HepG2 (cell line): Measurements from ENCODE around the gene RASSF7. TPM values are rescaled to one million over a fixed set of nuclear protein-coding genes. Genes with fewer than 3 reads are reported as not detected.

Experiments
- ATAC-seq: fragments of 200-7000 bp; cut with Tn5 transposase; 3 replicates; pipeline ENCODE4 v1.9.1; 2020; ENCODE audit warnings: mild to moderate bottlenecking, moderate library complexity
- BruUV-seq: library from RNA; stranded (reverse); fragments of 400-500 nt; replicated peaks from 2 replicates; lab custom pipeline; 2021; lab: Mats Ljungman, UMichigan
- CTCF ChIA-PET: fragments of 300-600 bp; formaldehyde crosslinking; extraction: SDS; loops from one replicate; lab custom pipeline; 2021; ENCODE audit warnings: low total read pairs, inconsistent platforms, low intra/inter-chr PET ratio; lab: Yijun Ruan, JAX
- POLR2A ChIA-PET: fragments of 350-600 bp; sonication (Branson Sonifier 250); formaldehyde crosslinking; loops from one replicate; lab custom pipeline; 2020; ENCODE audit warnings: antibody characterized with exemption, inconsistent platforms; lab: Yijun Ruan, JAX
- DNase-seq: peaks from one replicate; pipeline ENCODE4 v3.0.0-alpha.2; 2015; ENCODE audit warnings: low spot score
- FAIRE-seq: peaks from 3 replicates; lab custom pipeline; 2011; peaks lifted over from hg19 to GRCh38; lab: Jason Lieb, UNC
- H2AFZ ChIP-seq: one replicate; pipeline ENCODE4 v1.6.1; 2011; ENCODE audit warnings: low read length, inconsistent platforms
- H3K27ac ChIP-seq: fragments of 300-600 bp; 3 replicates; pipeline ENCODE4 v1.8.0; 2011; ENCODE audit warnings: mixed run types, mild to moderate bottlenecking, mixed read lengths, low read length, inconsistent platforms; ENCODE audit not compliant: insufficient read depth; ENCODE audit errors: extremely low read length
- H3K27me3 ChIP-seq, 2 experiments: fragments of 200-600 bp in 1 of 2; 2 replicates in 1 of 2; 3 replicates in 1 of 2; pipeline versions ENCODE4 v1.6.0 to v1.8.0; 2011; ENCODE audit warnings: low read length in 2 of 2, mild to moderate bottlenecking in 2 of 2, moderate library complexity in 2 of 2, inconsistent platforms in 1 of 2; ENCODE audit not compliant: insufficient read depth in 2 of 2, control insufficient read depth in 1 of 2
- H3K36me3 ChIP-seq, 2 experiments: fragments of 200-600 bp in 1 of 2; replicated peaks in 1 of 2; 2 replicates in 1 of 2; 3 replicates in 1 of 2; pipeline versions ENCODE4 v1.5.1 to v1.8.0; 2011; ENCODE audit warnings: low read length in 2 of 2, inconsistent platforms in 1 of 2; ENCODE audit not compliant: insufficient read depth in 2 of 2, control insufficient read depth in 1 of 2
- H3K4me1 ChIP-seq: 2 replicates; pipeline ENCODE4 v1.5.1; 2012; ENCODE audit warnings: low read length, inconsistent platforms; ENCODE audit not compliant: insufficient read depth
- H3K4me2 ChIP-seq: 2 replicates; pipeline ENCODE4 v1.6.0; 2011; ENCODE audit warnings: low read depth, low read length, inconsistent platforms
- H3K4me3 ChIP-seq, 3 experiments: fragments of 200-600 bp in 1 of 3; sonication (generic), shearing (Covaris generic) in 1 of 3; replicated peaks in 1 of 3; 2 replicates each; pipeline ENCODE4 v1.5.1; 2011 to 2016; ENCODE audit warnings: low read length in 3 of 3, inconsistent platforms in 2 of 3, low read depth in 2 of 3, mild to moderate bottlenecking in 2 of 3, control low read depth in 1 of 3, mixed read lengths in 1 of 3; ENCODE audit not compliant: insufficient read depth in 1 of 3
- H3K79me2 ChIP-seq: one replicate; pipeline ENCODE4 v1.6.1; 2011; ENCODE audit warnings: low read length, inconsistent platforms; ENCODE audit not compliant: insufficient read depth
- H3K9ac ChIP-seq: 2 replicates; pipeline ENCODE4 v1.6.0; 2011; ENCODE audit warnings: mild to moderate bottlenecking, low read depth, low read length, inconsistent platforms; ENCODE audit not compliant: insufficient read depth
- H3K9me3 ChIP-seq: 2 replicates; pipeline ENCODE4 v1.5.1; 2012; ENCODE audit warnings: mild to moderate bottlenecking, low read length
- H4K20me1 ChIP-seq: 2 replicates; pipeline ENCODE4 v1.6.0; 2011; ENCODE audit warnings: inconsistent platforms, mild to moderate bottlenecking, low read length, moderate library complexity; ENCODE audit not compliant: insufficient read depth
- CREB1 ChIP-seq, 2 experiments: fragments of 450-650 bp in 1 of 2; IDR thresholded peaks; 2 replicates each; pipeline ENCODE4 v1.6.1; 2016 to 2017; ENCODE audit warnings: control low read depth in 1 of 2, mild to moderate bottlenecking in 1 of 2, missing compliant biosample characterization in 1 of 2, missing genetic modification characterization in 1 of 2
- ZNF333 ChIP-seq: sonication (generic); formaldehyde crosslinking; IDR thresholded peaks from 2 replicates; pipeline ENCODE4 v1.4.0; 2020; ENCODE audit warnings: mild to moderate bottlenecking, missing genetic modification reagents, borderline replicate concordance
- ZNF615 ChIP-seq: sonication (generic); formaldehyde crosslinking; IDR thresholded peaks from 2 replicates; pipeline ENCODE4 v1.5.0; 2020; ENCODE audit warnings: mild to moderate bottlenecking, missing genetic modification reagents, borderline replicate concordance
- WGBS: methylation state at CpG from one replicate; pipeline ENCODE4 v1.1.6; 2017; ENCODE audit warnings: low lambda C conversion rate; 5-methylcytosine and 5-hydroxymethylcytosine counted together
- in situ Hi-C: cut with HindIII; loops from 2 replicates; pipeline ENCODE4 v1.10.0; 2017; ENCODE audit warnings: low pct_unique_long_range_greater_than_20kb; ENCODE audit not compliant: extremely low pct_ligation_motif_present
- intact Hi-C: fragments of 100-400 bp; cut with micrococcal nuclease; formaldehyde crosslinking; loops from one replicate; pipeline ENCODE4 v1.10.0; 2022; ENCODE audit not compliant: unreplicated experiment
- polyA plus RNA-seq, 8 experiments: library from polyadenylated mRNA; depleted of rRNA in 3 of 8; stranded (reverse) in 7 of 8; unstranded in 1 of 8; fragments of >200 nt; fragmentation: Illumina TruSeq in 4 of 8; extraction: Trizol in 4 of 8; gene quantifications; 2 replicates each; pipeline versions ENCODE4 v1.2.1 to v1.2.3, GENCODE V29; 2011 to 2016; ENCODE audit warnings: low read depth in 4 of 8, missing spikeins in 1 of 8, mixed read lengths in 1 of 8; ENCODE audit not compliant: insufficient read depth in 1 of 8
- total RNA-seq, 5 experiments: library from RNA; depleted of rRNA; stranded (reverse); fragments of >200 nt; fragmentation: Illumina TruSeq; extraction: Trizol; gene quantifications; 2 replicates each; pipeline ENCODE4 v1.2.3, GENCODE V29; 2016; ENCODE audit warnings: low read depth in 1 of 5
- TF ChIP-seq, protein P1 (sequence below): sonication (generic); formaldehyde crosslinking; IDR thresholded peaks from 2 replicates; pipeline ENCODE4 v1.4.0; 2020; ENCODE audit warnings: missing genetic modification reagents, borderline replicate concordance
- TF ChIP-seq, protein P2 (sequence below): sonication (generic); formaldehyde crosslinking; IDR thresholded peaks from 2 replicates; pipeline ENCODE4 v1.9.0; 2022; ENCODE audit warnings: low read depth, missing genetic modification reagents
- TF ChIP-seq, protein P3 (sequence below): sonication (generic); formaldehyde crosslinking; IDR thresholded peaks from 2 replicates; pipeline ENCODE4 v1.4.0; 2020; ENCODE audit warnings: missing genetic modification reagents, mild to moderate bottlenecking, borderline replicate concordance

The RASSF7 gene
- total and polyA plus RNA-seq, 2 of the 13 experiments (the other 11 are each of a cell fraction or from before 2014, with no cell fraction given), result 20.2 to 28.6 TPM

DNA sequence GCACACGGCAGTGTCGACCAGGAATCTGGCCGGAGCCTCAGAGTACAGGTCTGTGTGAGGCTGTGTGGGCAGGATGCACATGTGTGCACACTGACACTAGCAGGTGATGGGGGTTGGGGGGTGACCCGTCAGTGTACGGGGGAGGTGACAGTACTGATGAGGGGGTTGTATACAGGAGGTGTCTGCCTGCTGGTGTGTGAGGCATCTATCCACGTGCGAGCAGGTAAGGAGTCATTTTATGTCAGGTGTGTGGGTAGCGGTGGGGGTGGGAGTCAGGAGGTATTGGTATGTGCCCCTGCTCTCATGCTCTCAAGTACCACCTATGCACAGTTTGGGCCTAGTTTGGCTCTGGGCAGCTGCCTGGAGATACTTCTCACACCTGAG, 11.0 kb downstream of the RASSF7 start:
- intact Hi-C loops, result no loop called here
- ATAC-seq (no peak), FAIRE-seq (no peak), DNase-seq (no peak)
- Histone ChIP-seq H3K4me2 (peak overlapping the region; percentile 18; the same call in 1 of the 2 replicates), H3K27ac (no peak overlapping the region), H3K9ac (no peak overlapping the region), H3K4me3 (no peak overlapping the region; a peak in 1 of 6 replicates), H3K79me2 (peaks cover 11% of the 10 kb centered on the region), H3K36me3 (no peaks in the 10 kb centered on the region), H3K27me3 (no peaks in the 10 kb centered on the region; a peak in 2 of 5 replicates), H4K20me1 (peaks cover 10% of the 10 kb centered on the region; the same call in 1 of the 2 replicates), H3K9me3 (no peaks in the 10 kb centered on the region), H2AFZ (no peak overlapping the region), H3K4me1 (peaks cover 54% of the 10 kb centered on the region)
- no TSS peak for BruUV-seq
- CTCF ChIA-PET, result no interaction called here
- WGBS, result 42% methylated on average over 5 of the region's 8 CpGs
- POLR2A ChIA-PET, result interaction anchor here (1.4 kb wide), 1 partner anchor 10 kb away, joined by 4 read pairs; no protein-coding TSS in a partner anchor
- TF ChIP-seq ZNF333 (CRISPR knock-in tag) (no peak), CREB1 (IDR thresholded peaks at IDR 0.05) (no peak), CREB1 (CRISPR knock-in tag; IDR thresholded peaks at IDR 0.05) (no peak), ZNF615 (CRISPR knock-in tag) (no peak)
- TF ChIP-seq, protein P1, sequence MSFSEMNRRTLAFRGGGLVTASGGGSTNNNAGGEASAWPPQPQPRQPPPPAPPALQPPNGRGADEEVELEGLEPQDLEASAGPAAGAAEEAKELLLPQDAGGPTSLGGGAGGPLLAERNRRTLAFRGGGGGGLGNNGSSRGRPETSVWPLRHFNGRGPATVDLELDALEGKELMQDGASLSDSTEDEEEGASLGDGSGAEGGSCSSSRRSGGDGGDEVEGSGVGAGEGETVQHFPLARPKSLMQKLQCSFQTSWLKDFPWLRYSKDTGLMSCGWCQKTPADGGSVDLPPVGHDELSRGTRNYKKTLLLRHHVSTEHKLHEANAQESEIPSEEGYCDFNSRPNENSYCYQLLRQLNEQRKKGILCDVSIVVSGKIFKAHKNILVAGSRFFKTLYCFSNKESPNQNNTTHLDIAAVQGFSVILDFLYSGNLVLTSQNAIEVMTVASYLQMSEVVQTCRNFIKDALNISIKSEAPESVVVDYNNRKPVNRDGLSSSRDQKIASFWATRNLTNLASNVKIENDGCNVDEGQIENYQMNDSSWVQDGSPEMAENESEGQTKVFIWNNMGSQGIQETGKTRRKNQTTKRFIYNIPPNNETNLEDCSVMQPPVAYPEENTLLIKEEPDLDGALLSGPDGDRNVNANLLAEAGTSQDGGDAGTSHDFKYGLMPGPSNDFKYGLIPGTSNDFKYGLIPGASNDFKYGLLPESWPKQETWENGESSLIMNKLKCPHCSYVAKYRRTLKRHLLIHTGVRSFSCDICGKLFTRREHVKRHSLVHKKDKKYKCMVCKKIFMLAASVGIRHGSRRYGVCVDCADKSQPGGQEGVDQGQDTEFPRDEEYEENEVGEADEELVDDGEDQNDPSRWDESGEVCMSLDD, result no peak
- TF ChIP-seq, protein P2, sequence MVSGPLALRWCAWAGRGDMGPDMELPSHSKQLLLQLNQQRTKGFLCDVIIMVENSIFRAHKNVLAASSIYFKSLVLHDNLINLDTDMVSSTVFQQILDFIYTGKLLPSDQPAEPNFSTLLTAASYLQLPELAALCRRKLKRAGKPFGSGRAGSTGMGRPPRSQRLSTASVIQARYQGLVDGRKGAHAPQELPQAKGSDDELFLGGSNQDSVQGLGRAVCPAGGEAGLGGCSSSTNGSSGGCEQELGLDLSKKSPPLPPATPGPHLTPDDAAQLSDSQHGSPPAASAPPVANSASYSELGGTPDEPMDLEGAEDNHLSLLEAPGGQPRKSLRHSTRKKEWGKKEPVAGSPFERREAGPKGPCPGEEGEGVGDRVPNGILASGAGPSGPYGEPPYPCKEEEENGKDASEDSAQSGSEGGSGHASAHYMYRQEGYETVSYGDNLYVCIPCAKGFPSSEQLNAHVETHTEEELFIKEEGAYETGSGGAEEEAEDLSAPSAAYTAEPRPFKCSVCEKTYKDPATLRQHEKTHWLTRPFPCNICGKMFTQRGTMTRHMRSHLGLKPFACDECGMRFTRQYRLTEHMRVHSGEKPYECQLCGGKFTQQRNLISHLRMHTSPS (CRISPR knock-in tag), result no peak
- TF ChIP-seq, protein P3, sequence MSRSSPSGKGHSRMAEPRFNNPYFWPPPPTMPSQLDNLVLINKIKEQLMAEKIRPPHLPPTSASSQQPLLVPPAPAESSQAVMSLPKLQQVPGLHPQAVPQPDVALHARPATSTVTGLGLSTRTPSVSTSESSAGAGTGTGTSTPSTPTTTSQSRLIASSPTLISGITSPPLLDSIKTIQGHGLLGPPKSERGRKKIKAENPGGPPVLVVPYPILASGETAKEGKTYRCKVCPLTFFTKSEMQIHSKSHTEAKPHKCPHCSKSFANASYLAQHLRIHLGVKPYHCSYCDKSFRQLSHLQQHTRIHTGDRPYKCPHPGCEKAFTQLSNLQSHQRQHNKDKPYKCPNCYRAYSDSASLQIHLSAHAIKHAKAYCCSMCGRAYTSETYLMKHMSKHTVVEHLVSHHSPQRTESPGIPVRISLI (CRISPR knock-in tag), result no peak
- in situ Hi-C loops, result no loop called here
